Measurements from ENCODE around the gene AVPR2. TPM values are rescaled to one million over a fixed set of nuclear protein-coding genes. Genes with fewer than 3 reads are reported as not detected.

Gene AVPR2
- total RNA-seq, result 1 to 10 TPM in 1 of 4 donors, under 1 TPM in 3; 0.19 to 1.3 (median 0.29) TPM

DNA sequence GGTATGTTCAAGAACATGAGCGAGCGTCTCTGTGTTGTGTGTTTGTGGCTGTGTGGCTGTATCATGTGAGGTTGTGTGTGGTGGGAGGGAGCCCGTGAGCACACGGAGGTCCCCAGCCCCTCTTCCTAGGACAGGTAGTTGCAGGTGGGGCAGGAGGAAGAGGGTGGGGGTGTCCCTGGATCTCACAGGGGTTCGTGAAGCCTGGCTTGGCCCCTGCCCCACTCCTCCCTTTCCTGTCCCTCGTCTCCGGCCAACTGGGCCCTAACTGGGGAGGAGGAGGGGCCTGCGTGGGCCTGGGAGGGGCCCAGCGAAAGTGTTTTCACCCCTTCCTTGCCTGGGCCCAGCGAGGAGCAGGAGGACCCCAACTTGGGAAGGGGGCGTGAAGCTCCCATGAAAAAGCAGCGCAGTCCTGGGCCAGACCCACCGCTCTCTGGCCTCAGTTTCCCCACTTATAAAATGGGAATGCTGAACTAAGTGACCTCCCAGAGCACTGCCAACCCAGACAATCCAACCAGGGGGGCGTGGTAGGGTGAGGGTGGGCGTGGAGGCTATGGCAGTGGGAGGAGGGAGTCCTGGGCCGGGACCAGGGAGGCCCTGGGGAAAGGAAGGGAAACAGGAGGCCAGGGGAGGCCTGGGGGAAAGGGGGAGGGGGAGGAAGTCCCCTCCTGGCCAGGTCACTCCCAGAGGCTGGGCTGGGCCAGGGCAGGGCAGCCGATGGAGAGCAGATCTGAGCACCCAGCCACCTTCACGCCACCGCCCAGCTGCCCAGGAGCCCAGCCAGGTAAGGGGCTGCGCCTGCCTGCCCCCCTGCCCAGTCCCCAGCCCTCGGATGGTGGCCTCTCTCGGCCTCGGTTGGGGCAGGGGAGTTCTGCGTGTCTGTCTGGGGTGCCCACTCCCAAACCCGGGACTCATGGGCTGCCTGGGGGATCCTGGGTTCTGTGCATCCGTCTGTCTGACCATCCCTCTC is at the start of gene AVPR2:
TSS of gene AVPR2 (plus strand) at position 683 of the 967 bp plus-strand sequence. CDS start 473 bp downstream, outside the sequence.
- WGBS, 2 donors, result 33 to 36% methylated on average over 4 to 11 of the region's 26 CpGs
- Histone ChIP-seq H3K4me1 (peaks cover 0 to 40% (median 0%) of the 10 kb centered on the region in 3 donors), H3K27ac (peak within 1 kb of the TSS in 3 of 4 donors; percentile 16 to 70 (median 59)), H3K4me3 (peak within 1 kb of the TSS in 3 of 4 donors; percentile 17 to 43 (median 25)), H3K27me3 (no peaks in the 10 kb centered on the region), H3K9me3 (no peaks in the 10 kb centered on the region), H3K36me3 (no peaks in the 10 kb centered on the region)
- intact Hi-C loops (cut with DNase I), result no loop called here
- no peak for TF ChIP-seq CTCF (IDR thresholded peaks at IDR 0.05)
- TF ChIP-seq POLR2A (IDR thresholded peaks at IDR 0.05), result no peak
- no peak for DNase-seq

DNA sequence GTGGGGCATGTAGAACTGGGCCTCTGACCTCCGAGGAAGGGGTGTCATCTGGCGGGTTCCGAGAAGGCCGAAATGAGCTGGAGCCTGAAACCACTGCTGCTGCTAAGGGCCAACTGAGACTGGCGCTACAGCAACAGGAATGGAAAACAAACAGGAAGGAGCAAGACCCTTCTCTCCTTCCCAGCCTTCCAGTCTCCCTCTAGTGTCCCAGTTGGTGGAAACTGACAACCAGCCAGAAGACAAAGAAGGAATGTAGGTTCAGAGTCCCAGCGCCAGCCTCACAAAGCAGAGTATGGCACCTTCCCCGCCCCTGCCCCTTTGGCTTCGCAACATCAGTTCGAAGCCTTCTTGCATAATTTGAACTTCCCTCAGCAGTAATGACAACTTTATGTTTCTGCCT is 49.8 kb upstream of the AVPR2 start:
- H3K4me1 ChIP-seq, result no peaks in the 10 kb centered on the region
- no peak overlapping the region for H3K27ac ChIP-seq
- H3K4me3 ChIP-seq, result no peak overlapping the region
- 67 to 91% methylated on average over 3 to 9 of the region's 9 CpGs for WGBS, 2 donors
- no peak for DNase-seq
- intact Hi-C loops (cut with DNase I), result no loop called here
- H3K36me3 ChIP-seq, result no peaks in the 10 kb centered on the region
- H3K9me3 ChIP-seq, result no peaks in the 10 kb centered on the region
- no peak for TF ChIP-seq POLR2A (IDR thresholded peaks at IDR 0.05)
- TF ChIP-seq CTCF (IDR thresholded peaks at IDR 0.05), result no peak
- H3K27me3 ChIP-seq, result peaks cover 0 to 4% (median 0%) of the 10 kb centered on the region in 4 donors

DNA sequence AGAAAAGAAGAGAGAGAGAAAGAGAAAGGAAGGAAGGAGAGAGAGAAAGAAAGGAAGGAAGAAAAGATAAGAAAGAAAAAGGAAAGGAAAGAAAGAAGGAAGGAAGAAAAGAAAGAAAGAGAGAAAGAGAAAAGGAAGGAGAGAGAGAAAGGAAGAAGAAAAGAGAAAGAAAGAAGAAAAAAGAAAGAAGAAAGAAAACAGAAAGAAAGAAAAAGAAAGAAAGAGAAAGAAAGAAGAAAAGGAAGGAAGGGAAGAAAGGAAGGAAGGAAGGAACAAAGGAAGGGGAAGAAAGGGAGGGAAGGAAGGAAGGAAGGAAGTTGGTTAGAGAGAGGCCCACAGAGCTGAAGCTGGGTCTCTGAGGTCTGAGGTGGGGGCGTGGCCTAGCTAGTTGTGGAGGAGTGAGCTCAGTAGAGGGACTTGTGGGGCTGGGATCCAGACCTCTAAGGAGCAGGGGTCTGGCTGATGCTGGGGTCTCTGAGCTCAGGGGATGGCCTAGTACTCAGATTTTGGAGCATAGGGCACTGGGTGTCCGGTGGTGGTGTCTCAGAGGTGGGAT is 47.0 kb upstream of the AVPR2 start:
- DNase-seq, result no peak
- WGBS, 2 donors, result 57 to 60% methylated on average over 1 of the region's 2 CpGs
- no peaks in the 10 kb centered on the region for H3K4me1 ChIP-seq
- H3K36me3 ChIP-seq, result no peaks in the 10 kb centered on the region
- H3K4me3 ChIP-seq, result no peak overlapping the region
- H3K27me3 ChIP-seq, result peaks cover 0 to 4% (median 2%) of the 10 kb centered on the region in 4 donors
- TF ChIP-seq CTCF (IDR thresholded peaks at IDR 0.05), result no peak
- TF ChIP-seq POLR2A (IDR thresholded peaks at IDR 0.05), result no peak
- H3K27ac ChIP-seq, result no peak overlapping the region
- H3K9me3 ChIP-seq, result no peaks in the 10 kb centered on the region
- intact Hi-C loops (cut with DNase I), result no loop called here

DNA sequence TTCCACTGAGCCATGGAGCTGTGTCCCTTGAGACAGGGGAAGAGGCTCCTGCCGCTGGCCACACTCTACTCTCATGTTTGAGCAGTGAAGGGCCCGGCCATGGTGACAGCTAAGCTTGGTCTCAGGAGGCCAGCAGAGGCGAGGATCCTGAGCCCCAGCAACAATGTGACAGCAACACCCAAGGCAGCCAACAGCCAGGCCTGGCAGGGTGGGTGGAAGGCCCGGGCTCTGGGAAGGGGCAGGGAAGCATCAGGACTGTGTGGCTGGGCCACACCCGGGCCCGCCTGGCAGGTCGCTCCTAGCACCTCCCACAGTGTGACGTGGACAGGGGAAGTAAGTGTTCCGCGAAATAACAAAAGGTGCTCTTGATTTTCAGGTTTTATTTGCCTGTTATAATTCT is 43.3 kb upstream of the AVPR2 start:
- intact Hi-C loops (cut with DNase I), result no loop called here
- Histone ChIP-seq H3K27me3 (peaks cover 0 to 13% (median 0%) of the 10 kb centered on the region in 4 donors), H3K4me3 (no peak overlapping the region), H3K9me3 (no peaks in the 10 kb centered on the region), H3K4me1 (no peaks in the 10 kb centered on the region), H3K27ac (no peak overlapping the region), H3K36me3 (no peaks in the 10 kb centered on the region)
- 27 to 58% methylated on average over 3 to 7 of the region's 10 CpGs for WGBS, 2 donors
- no peak for DNase-seq
- no peak for TF ChIP-seq POLR2A (IDR thresholded peaks at IDR 0.05)
- TF ChIP-seq CTCF (IDR thresholded peaks at IDR 0.05), result no peak

DNA sequence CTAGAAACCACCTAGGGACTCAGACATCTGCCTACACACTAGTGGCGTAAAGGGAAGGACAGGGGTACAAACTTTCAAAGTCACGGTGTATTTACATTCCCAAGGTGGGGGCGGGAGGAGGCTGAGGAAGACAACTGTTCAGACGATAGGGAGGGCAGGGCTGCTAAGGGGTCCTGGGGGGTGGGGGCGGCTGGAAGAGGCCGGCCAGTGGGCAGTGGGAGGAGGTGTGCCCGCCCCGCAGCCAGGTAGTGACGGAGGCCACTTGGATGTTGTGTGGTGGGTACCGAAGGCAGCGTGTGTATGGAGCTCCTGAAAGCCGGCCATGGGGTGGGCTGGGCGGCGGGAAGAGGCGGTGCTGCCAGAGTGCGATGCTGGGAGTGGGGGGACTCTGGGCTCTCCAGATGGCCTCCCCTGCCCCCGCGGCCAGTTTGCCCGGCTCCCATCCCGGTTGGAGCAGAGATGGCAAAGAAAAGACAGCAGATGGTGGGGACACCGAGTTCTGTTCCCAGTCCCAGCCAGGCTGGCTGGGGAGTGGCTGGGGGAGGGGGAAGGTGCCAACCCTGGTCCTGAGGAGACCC is 42.7 kb upstream of the AVPR2 start:
- DNase-seq, result no peak

More for the DNA sequence above, 42.7 kb upstream of the AVPR2 start:
- WGBS, 2 donors, result 40 to 72% methylated on average over 3 to 14 of the region's 21 CpGs
- Histone ChIP-seq H3K9me3 (no peaks in the 10 kb centered on the region), H3K27ac (no peak overlapping the region), H3K4me3 (no peak overlapping the region), H3K36me3 (no peaks in the 10 kb centered on the region), H3K4me1 (no peaks in the 10 kb centered on the region), H3K27me3 (peaks cover 0 to 13% (median 0%) of the 10 kb centered on the region in 4 donors)
- TF ChIP-seq CTCF (IDR thresholded peaks at IDR 0.05), result no peak
- no peak for TF ChIP-seq POLR2A (IDR thresholded peaks at IDR 0.05)
- intact Hi-C loops (cut with DNase I), result no loop called here
